ENCODE measurements around the gene TOP1. TPM values are rescaled to one million over a fixed set of nuclear protein-coding genes. Genes with fewer than 3 reads are reported as not detected.
A peak's percentile ranks its signal among the peaks of the same experiment; 100 is the strongest.

TOP1 gene
- polyA plus RNA-seq, 2 of the 4 experiments (the other 2 are of a cell fraction), result 20.8 to 70.6 TPM

GRCh38 chr20:41151134-41151869, 122.7 kb downstream of the TOP1 start:
- Histone ChIP-seq H3K27ac (no peak overlapping the region), H3K4me2 (no peak overlapping the region), H3K4me3 (no peak overlapping the region), H3K4me1 (0 out of 3 replicates have a peak, but pooled peaks cover 8% of the 10 kb centered on the region), H3K9me3 (no peaks in the 10 kb centered on the region)
- CTCF ChIA-PET, result interaction anchor here (0.6 to 3.2 kb wide), 8 partner anchors 13 to 260 kb away, joined by 3 to 22 read pairs (median 5); partner anchors contain the start of gene LPIN3
- DNase-seq (ENCODE audit: low read depth in 1 of 2, low spot score in 1 of 2) (no peak), ATAC-seq (no peak), FAIRE-seq (no peak)
- POLR2A ChIA-PET, result no interaction called here
- TF ChIP-seq POLR2AphosphoS2 (conservative IDR thresholded peaks at IDR 0.05; ENCODE audit: low read length) (no peak), BHLHE40 (IDR thresholded peaks at IDR 0.05; ENCODE audit: low read depth, low read length) (no peak), KDM1A (IDR thresholded peaks at IDR 0.05; ENCODE audit: low read depth) (no peak), SMC3 (IDR thresholded peaks at IDR 0.05) (no peak), TFCP2L1 (CRISPR knock-in tag; IDR thresholded peaks at IDR 0.05) (no peak), FOXS1 (CRISPR knock-in tag; IDR thresholded peaks at IDR 0.05) (no peak), ZFP36 (IDR thresholded peaks at IDR 0.05; ENCODE audit: borderline replicate concordance, partially characterized antibody) (no peak), RCOR1 (IDR thresholded peaks at IDR 0.05; ENCODE audit: low read depth, low read length) (no peak), CTCF (IDR thresholded peaks at IDR 0.05) (no peak), FOSL2 (IDR thresholded peaks at IDR 0.05) (no peak), FOSL2 (CRISPR knock-in tag; IDR thresholded peaks at IDR 0.05) (no peak), HEYL (CRISPR knock-in tag; IDR thresholded peaks at IDR 0.05) (no peak), NR3C1 (IDR thresholded peaks at IDR 0.05) (no peak), CEBPB (IDR thresholded peaks at IDR 0.05) (no peak), HOXB13 (CRISPR knock-in tag; IDR thresholded peaks at IDR 0.05; ENCODE audit: low read depth) (no peak), HES2 (IDR thresholded peaks at IDR 0.05) (no peak)
- 87% methylated on average over 5 of the region's 5 CpGs for WGBS (ENCODE audit: missing lambda C conversion rate)

GRCh38 chr20:41152108-41152757, 123.6 kb downstream of the TOP1 start:
- Histone ChIP-seq H3K4me1 (0 out of 3 replicates have a peak, but pooled peaks cover 8% of the 10 kb centered on the region), H3K9me3 (no peaks in the 10 kb centered on the region), H3K4me2 (no peak overlapping the region), H3K4me3 (no peak overlapping the region), H3K27ac (no peak overlapping the region)
- DNase-seq (ENCODE audit: low read depth in 1 of 2, low spot score in 1 of 2) (no peak), ATAC-seq (no peak), FAIRE-seq (no peak)
- POLR2A ChIA-PET, result interaction anchor here (0.6 kb wide), 1 partner anchor 10 kb away, joined by 3 read pairs; no protein-coding TSS in a partner anchor
- TF ChIP-seq BCL3 (IDR thresholded peaks at IDR 0.05), result no peak
- TF ChIP-seq ZFP36 (IDR thresholded peaks at IDR 0.05; ENCODE audit: borderline replicate concordance, partially characterized antibody), result peak; percentile 62
- TF ChIP-seq PBX3 (IDR thresholded peaks at IDR 0.05), result no peak
- TF ChIP-seq HMGXB4 (CRISPR knock-in tag; IDR thresholded peaks at IDR 0.05; ENCODE audit: borderline replicate concordance), result no peak
- TF ChIP-seq JUNB (IDR thresholded peaks at IDR 0.05), result no peak
- CTCF ChIA-PET, result interaction anchor here (0.8 to 3.2 kb wide), 8 partner anchors 9 to 259 kb away, joined by 3 to 22 read pairs (median 4); no protein-coding TSS in a partner anchor
- WGBS (ENCODE audit: missing lambda C conversion rate), result 76% methylated on average over 5 of the region's 5 CpGs

Measured in A549 (cell line).